Colonic mucosa (tissue), 4 donors: Measurements from ENCODE around the gene SLC6A5. TPM values are rescaled to one million over a fixed set of nuclear protein-coding genes. Genes with fewer than 3 reads are reported as not detected.

Experiments used
- DNase-seq: peaks from one replicate; pipeline ENCODE4 v3.0.0-alpha.2; 2020
- H3K27ac ChIP-seq: fragments of 200-600 bp; one replicate; pipeline ENCODE4 v1.8.0; 2021
- H3K27me3 ChIP-seq: fragments of 200-600 bp; one replicate; pipeline ENCODE4 v1.8.0; 2021
- H3K36me3 ChIP-seq: fragments of 200-600 bp; one replicate; pipeline ENCODE4 v1.8.0; 2021
- H3K4me1 ChIP-seq: fragments of 200-600 bp; one replicate; pipeline ENCODE4 v1.8.0; 2021; ENCODE audit warnings: mild to moderate bottlenecking
- H3K4me3 ChIP-seq: fragments of 200-600 bp; one replicate; pipeline ENCODE4 v1.8.0; 2021
- H3K9ac ChIP-seq, 2 donors: one replicate each; pipeline ENCODE4 v1.7.0; 2013; ENCODE audit warnings: control low read depth in 2 of 2, low read depth in 2 of 2, low read length in 2 of 2
- H3K9me3 ChIP-seq: fragments of 200-600 bp; one replicate; pipeline ENCODE4 v1.8.0; 2021
- intact Hi-C: fragments of 100-400 bp; cut with DNase I; formaldehyde crosslinking; loops from one replicate; pipeline ENCODE4 v1.14.1; 2022
- total RNA-seq, 2 donors: library from RNA; stranded (reverse); fragmentation: NEBNext Ultra II Directional in 1 of 2; extraction: Animal tissue kit (Norgen Biotek cat#: 25700) in 1 of 2; gene quantifications; one replicate each; pipeline ENCODE4 v1.2.1, GENCODE V29; 2021
- TF ChIP-seq, protein P1 (sequence below): fragments of 200-600 bp; IDR thresholded peaks from one replicate; pipeline ENCODE4 v1.8.0; 2022; ENCODE audit warnings: antibody characterized with exemption, mild to moderate bottlenecking
- donor health status: healthy.
- donor health status: DM: no; HTN: no; CAD: no.
- donor health status: DM: no; HTN: no; CAD: no.

The SLC6A5 gene
- total RNA-seq, 2 donors from 2014 or later: not detected

- no peak overlapping the region for H3K27ac ChIP-seq
- H3K27me3 ChIP-seq: no peaks in the 10 kb centered on the region
- H3K9me3 ChIP-seq: no peaks in the 10 kb centered on the region
- no peak overlapping the region for H3K9ac ChIP-seq
- H3K4me1 ChIP-seq: no peaks in the 10 kb centered on the region
- no peak for DNase-seq
- H3K4me3 ChIP-seq: no peak overlapping the region
- TF ChIP-seq, protein P1, sequence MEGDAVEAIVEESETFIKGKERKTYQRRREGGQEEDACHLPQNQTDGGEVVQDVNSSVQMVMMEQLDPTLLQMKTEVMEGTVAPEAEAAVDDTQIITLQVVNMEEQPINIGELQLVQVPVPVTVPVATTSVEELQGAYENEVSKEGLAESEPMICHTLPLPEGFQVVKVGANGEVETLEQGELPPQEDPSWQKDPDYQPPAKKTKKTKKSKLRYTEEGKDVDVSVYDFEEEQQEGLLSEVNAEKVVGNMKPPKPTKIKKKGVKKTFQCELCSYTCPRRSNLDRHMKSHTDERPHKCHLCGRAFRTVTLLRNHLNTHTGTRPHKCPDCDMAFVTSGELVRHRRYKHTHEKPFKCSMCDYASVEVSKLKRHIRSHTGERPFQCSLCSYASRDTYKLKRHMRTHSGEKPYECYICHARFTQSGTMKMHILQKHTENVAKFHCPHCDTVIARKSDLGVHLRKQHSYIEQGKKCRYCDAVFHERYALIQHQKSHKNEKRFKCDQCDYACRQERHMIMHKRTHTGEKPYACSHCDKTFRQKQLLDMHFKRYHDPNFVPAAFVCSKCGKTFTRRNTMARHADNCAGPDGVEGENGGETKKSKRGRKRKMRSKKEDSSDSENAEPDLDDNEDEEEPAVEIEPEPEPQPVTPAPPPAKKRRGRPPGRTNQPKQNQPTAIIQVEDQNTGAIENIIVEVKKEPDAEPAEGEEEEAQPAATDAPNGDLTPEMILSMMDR: no peak
- intact Hi-C loops: no loop called here
- H3K36me3 ChIP-seq: no peaks in the 10 kb centered on the region
These were observed 18.7 kb downstream of the SLC6A5 start for GRCh38 chr11:20618083-20618482.

DNA sequence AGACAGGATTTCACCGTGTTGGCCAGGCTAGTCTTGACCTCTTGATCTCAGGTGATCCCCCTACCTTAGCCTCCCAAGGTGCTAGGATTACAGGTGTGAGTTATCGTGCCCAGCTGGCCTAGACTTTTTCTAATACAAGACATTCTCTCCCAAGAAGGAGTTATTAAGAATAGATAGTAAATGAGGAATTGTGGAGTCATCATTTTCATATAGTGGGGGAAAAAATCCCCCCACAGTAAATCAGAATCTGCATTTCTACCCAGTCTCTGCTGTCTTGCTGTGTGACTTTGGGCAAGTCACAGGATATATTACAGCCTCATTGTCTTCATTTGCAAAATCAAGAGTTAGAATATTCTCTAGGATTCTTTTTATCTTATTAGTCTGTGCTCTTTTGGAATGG lies 21.6 kb downstream of the SLC6A5 start:
- intact Hi-C loops: no loop called here
- no peak for DNase-seq
- H3K36me3 ChIP-seq: no peaks in the 10 kb centered on the region
- no peak overlapping the region for H3K9ac ChIP-seq
- no peaks in the 10 kb centered on the region for H3K27me3 ChIP-seq
- H3K27ac ChIP-seq: no peak overlapping the region
- H3K9me3 ChIP-seq: no peaks in the 10 kb centered on the region
- H3K4me3 ChIP-seq: no peak overlapping the region
- H3K4me1 ChIP-seq: no peaks in the 10 kb centered on the region
- TF ChIP-seq, protein P1: no peak

DNA sequence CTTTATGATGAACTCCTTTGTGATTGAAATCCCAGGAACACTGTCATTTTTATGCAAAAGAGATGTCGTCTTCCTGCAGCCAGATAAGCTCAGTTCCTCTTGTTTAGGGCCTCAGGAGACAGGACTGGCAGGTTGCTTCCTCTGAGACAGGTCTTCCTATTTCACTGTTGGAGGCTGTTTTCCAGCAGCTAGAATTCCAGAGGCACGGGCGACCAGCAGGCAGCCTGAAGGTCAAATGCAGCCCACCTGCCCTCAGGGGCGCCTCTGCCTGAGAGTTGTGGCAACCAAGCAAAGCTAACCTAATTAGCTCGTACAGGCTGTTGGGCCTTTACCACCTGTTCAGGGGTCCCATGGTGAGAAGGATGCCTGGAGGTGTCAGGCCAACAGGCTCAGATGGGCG lies 22.3 kb downstream of the SLC6A5 start:
- Histone ChIP-seq H3K36me3 (no peaks in the 10 kb centered on the region), H3K27me3 (no peaks in the 10 kb centered on the region), H3K4me1 (no peaks in the 10 kb centered on the region), H3K9ac (no peak overlapping the region), H3K9me3 (no peaks in the 10 kb centered on the region), H3K4me3 (no peak overlapping the region), H3K27ac (no peak overlapping the region)
- DNase-seq: no peak
- TF ChIP-seq, protein P1: no peak
- intact Hi-C loops: no loop called here

GRCh38 chr11:20623252-20623651 lies 23.8 kb downstream of the SLC6A5 start:
- no peak overlapping the region for H3K27ac ChIP-seq
- DNase-seq: no peak
- no peak overlapping the region for H3K4me3 ChIP-seq
- H3K9ac ChIP-seq: no peak overlapping the region
- TF ChIP-seq, protein P1: no peak
- H3K4me1 ChIP-seq: no peaks in the 10 kb centered on the region
- H3K9me3 ChIP-seq: no peaks in the 10 kb centered on the region
- no peaks in the 10 kb centered on the region for H3K27me3 ChIP-seq
- H3K36me3 ChIP-seq: no peaks in the 10 kb centered on the region
- intact Hi-C loops: no loop called here

DNA sequence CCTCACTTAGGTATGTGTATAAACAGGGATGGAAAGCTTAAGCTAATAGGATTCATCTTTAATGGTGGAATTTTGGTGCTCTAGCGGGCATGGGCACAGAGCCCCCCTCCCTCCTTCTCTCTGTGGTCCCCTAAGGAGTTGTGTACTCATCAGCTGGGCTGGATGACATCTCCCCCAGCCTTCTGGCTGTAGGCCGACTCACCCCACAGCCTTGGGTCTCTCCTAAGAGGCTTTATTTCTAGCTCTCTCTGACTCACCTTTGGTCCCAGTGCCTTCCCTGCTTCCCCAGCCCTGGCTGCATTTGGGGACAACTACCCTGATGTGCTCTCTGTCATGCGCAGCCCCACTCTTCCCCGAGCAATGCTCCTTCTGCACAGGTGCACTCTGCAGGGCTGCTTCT lies 26.9 kb downstream of the SLC6A5 start:
- intact Hi-C loops: no loop called here
- Histone ChIP-seq H3K36me3 (no peaks in the 10 kb centered on the region), H3K9me3 (no peaks in the 10 kb centered on the region), H3K9ac (no peak overlapping the region), H3K27me3 (no peaks in the 10 kb centered on the region), H3K4me1 (no peaks in the 10 kb centered on the region), H3K4me3 (no peak overlapping the region), H3K27ac (no peak overlapping the region)
- TF ChIP-seq, protein P1: no peak
- no peak for DNase-seq

GRCh38 chr11:20627026-20627425 lies 27.6 kb downstream of the SLC6A5 start:
- H3K4me3 ChIP-seq: no peak overlapping the region
- no peaks in the 10 kb centered on the region for H3K27me3 ChIP-seq
- TF ChIP-seq, protein P1: no peak
- no peaks in the 10 kb centered on the region for H3K4me1 ChIP-seq
- no peak for DNase-seq
- intact Hi-C loops: no loop called here
- H3K9me3 ChIP-seq: no peaks in the 10 kb centered on the region
- H3K27ac ChIP-seq: no peak overlapping the region
- H3K9ac ChIP-seq: no peak overlapping the region
- H3K36me3 ChIP-seq: no peaks in the 10 kb centered on the region
